Stromal cell of bone marrow (primary cell): ENCODE measurements around the gene BRCC3.
"Not testable (repeated sequence)": the region's sequence is repeated elsewhere in the genome, so short reads cannot be mapped to it uniquely, and the experiment has no call there.

Experiments
- DNase-seq: peaks from one replicate; pipeline ENCODE4 v3.0.0-alpha.2; 2012; ENCODE audit warnings: low read depth

The BRCC3 gene

DNA sequence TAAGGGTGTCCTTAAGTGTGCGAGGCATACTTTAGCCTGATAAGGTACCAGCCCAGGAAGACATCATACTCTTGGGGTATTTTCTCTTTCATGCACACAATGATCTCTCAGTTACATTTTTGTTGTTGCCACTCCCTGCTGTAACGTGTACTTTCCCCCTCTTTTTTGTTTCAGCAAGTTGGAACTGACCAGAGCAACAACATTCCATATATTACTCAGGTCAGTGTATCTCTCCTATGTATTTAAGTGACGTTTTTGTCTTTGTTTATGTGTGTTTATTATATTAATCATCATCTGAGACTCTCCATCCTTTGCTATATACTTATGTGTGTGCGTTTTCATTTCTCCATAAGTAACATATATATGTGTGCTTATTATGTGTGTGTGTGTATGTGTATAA lies 73.6 kb downstream of the BRCC3 start:
- DNase-seq, result no peak

DNA sequence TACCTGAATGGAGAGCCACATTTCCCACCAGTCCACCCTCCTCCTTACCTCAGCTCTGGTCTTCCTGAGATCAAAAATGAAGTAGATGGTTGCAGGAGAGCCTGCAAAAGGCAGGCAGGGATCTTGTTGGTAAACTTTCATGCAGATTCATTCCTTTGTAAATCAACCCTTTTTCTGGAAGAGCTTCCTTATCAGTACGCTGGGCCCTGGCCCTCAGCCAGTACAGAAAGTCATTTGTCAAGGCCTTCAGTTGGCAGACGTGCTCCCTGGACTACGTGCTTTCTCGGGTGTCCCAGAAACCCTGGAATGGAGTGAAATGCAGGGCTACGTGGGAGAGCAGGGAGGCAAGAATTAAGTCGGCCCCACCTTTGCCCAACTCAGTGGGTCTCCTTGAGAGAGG lies 76.3 kb downstream of the BRCC3 start:
- DNase-seq, result not testable (repeated sequence)

DNA sequence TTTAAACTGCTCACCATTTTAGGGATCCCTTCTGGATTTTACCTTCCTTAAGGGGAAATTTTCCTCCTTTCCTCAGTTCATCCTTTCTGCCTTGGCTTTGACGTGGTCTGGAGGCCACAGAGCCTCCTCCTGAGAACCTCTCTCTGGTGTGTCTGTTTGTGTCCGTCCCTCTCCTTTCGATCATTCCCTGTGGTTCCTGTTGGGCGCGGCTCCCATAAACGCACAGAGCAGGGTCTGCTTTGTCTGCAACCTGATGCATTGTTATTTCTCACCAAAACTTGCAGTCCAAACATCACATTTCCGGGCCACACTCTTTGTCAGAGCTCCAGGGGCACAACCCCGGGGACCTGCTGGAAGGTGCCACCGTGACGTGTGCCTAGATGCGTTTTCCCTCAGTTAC lies 76.9 kb downstream of the BRCC3 start:
- not testable (repeated sequence) for DNase-seq

DNA sequence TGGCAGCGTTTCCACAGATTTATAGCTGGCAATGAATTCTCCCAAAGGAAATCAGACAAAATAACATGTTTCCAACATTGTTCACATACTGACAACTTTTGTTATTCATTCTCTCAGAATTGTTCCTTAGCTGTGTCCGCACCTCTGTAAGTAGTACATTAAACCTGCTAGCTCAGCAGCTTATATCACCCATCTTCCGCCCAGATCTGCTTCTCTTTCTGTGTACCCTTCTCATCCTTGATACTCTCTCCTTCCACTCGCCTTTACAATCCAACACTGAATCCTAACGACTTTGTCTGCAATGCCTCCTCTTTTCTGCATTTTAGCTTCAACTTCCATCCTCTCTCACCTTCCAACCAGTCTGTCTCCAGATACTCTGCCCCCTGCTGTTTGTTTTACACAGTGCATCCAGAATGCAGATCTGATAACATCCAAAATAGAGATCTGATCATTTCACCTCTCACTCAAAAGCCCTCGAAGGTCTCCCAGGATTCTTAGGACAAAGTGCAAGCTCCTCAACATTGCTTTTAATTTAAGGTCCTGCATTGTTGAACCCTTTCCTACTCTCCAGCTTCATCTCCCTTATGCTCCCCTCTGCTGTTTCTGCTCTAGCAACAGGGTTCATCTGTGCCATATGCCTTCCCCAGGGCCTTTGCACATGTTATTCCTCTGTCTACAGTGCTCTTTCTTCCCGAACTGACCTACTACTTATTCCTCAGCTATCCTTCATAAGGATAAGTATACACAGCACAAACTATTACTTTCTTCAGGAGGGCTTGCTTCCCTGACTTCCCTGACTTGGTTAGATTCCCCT lies 77.6 kb downstream of the BRCC3 start:
- DNase-seq, result no peak

DNA sequence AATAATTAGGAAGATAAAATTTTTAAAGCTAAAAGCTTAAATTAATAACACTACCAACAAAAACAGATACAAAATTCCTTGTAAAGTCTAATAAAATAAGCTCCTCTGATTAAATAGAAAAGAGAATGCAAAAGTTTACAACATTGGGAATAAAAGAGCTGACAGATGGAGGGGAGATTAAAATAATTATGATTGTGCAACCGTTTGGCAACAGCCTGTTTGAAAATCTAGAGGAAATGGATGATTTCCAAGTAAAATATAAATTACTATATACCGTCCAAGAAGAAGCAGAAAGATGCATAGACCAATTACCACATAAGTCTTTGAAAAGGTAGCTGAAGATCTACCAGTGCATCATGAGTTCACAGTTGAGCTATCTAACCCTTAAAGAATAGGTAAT lies 98.6 kb downstream of the BRCC3 start:
- no peak for DNase-seq
